GM06990 (cell line): ENCODE measurements around the gene EEF1AKMT2.

Experiments used
- DNase-seq: peaks from one replicate; pipeline ENCODE4 v3.0.0-alpha.2; 2011; ENCODE audit not compliant: insufficient read length; ENCODE audit errors: extremely low read depth
- H3K27me3 ChIP-seq: replicated peaks from 2 replicates; pipeline ENCODE4 v1.6.0; 2011; ENCODE audit warnings: low read length; ENCODE audit not compliant: control insufficient read depth, insufficient read depth
- H3K36me3 ChIP-seq: 2 replicates; pipeline ENCODE4 v1.5.1; 2011; ENCODE audit warnings: low read length; ENCODE audit not compliant: control insufficient read depth, insufficient read depth
- H3K4me3 ChIP-seq: replicated peaks from 2 replicates; pipeline ENCODE4 v1.5.1; 2011; ENCODE audit warnings: low read depth, mild to moderate bottlenecking, control low read depth, low read length
- CTCF ChIP-seq: IDR thresholded peaks from 2 replicates; pipeline ENCODE4 v1.5.1; 2011; ENCODE audit warnings: low read length, control low read depth, mild to moderate bottlenecking, inconsistent platforms; ENCODE audit not compliant: insufficient read depth, poor library complexity, severe bottlenecking

EEF1AKMT2 gene

DNA sequence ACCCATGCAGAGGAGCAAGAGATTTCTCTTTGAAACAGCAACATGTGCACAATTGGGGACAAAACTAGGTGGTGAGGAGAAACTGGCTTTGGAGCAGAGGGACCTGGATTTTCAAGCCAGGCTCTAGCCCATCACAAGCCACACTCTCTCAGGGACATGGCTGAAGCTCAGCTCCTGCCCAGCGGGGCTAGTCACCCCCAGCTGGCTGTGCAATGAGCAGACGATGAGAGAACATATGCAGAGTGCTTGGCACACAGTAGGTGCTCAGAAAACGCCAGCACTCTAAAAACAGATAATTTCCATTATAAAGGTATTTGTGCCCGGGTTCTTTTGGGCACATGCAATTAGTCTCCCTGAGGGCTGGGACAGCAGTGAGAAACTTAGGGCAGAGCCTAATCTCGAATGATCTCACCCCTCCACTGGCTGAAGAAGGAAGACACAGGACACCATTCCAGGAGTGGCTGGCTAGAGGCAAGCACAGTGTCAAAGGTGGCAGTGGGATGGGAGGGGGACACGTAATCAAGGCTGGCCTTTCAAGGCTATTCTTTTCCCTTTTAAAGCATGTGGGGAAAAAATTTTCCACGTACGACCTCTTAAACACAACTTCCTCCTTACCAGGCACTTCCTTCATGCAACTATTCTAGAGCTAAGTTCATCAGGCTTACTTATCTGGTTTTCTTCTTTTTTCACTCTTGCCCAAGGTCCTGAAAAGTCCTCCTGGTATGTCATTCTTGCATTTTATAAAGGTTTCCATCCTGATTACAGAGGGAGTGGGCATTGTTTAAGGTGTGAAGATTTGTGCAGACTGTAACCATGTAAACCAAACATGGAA lies 62.6 kb downstream of the EEF1AKMT2 start:
- Histone ChIP-seq H3K27me3 (no peaks in the 10 kb centered on the region), H3K36me3 (no peaks in the 10 kb centered on the region), H3K4me3 (no peak overlapping the region)
- DNase-seq, result no peak
- no peak for TF ChIP-seq CTCF

- Histone ChIP-seq H3K36me3 (no peaks in the 10 kb centered on the region), H3K27me3 (no peaks in the 10 kb centered on the region), H3K4me3 (no peak overlapping the region)
- no peak for DNase-seq
- no peak for TF ChIP-seq CTCF
These were observed 63.4 kb downstream of the EEF1AKMT2 start for GRCh38 chr10:124728071-124728829.

GRCh38 chr10:124727361-124727960 lies 64.2 kb downstream of the EEF1AKMT2 start:
- Histone ChIP-seq H3K4me3 (no peak overlapping the region), H3K36me3 (no peaks in the 10 kb centered on the region), H3K27me3 (no peaks in the 10 kb centered on the region)
- no peak for TF ChIP-seq CTCF
- no peak for DNase-seq

- Histone ChIP-seq H3K36me3 (no peaks in the 10 kb centered on the region), H3K27me3 (no peaks in the 10 kb centered on the region), H3K4me3 (no peak overlapping the region)
- no peak for DNase-seq
- no peak for TF ChIP-seq CTCF
These were observed 65.9 kb downstream of the EEF1AKMT2 start for GRCh38 chr10:124725791-124726190.

GRCh38 chr10:124725171-124725631 lies 66.5 kb downstream of the EEF1AKMT2 start:
- no peak for DNase-seq
- TF ChIP-seq CTCF, result no peak
- Histone ChIP-seq H3K36me3 (no peaks in the 10 kb centered on the region), H3K4me3 (no peak overlapping the region), H3K27me3 (no peaks in the 10 kb centered on the region)
